Endothelial cell of umbilical vein (primary cell): Measurements from ENCODE around the gene INHBC. TPM values are rescaled to one million over a fixed set of nuclear protein-coding genes. Genes with fewer than 3 reads are reported as not detected.

Experiments
- BruUV-seq: library from RNA; stranded (reverse); fragments of 400-500 nt; replicated peaks from 2 replicates; lab custom pipeline; 2021; lab: Mats Ljungman, UMichigan
- CTCF ChIA-PET: fragments of 300-600, 350-600 bp; sonication (Branson Sonifier 250); formaldehyde crosslinking; loops from one replicate; lab custom pipeline; 2021; ENCODE audit warnings: antibody characterized with exemption, inconsistent platforms; lab: Charles Lee
- POLR2A ChIA-PET: fragments of 300-600, 350-600 bp; sonication (Branson Sonifier 250); formaldehyde crosslinking; loops from one replicate; lab custom pipeline; 2021; ENCODE audit warnings: antibody characterized with exemption, inconsistent platforms; lab: Charles Lee
- DNase-seq: peaks from one replicate; pipeline ENCODE4 v3.0.0-alpha.2; 2011; ENCODE audit warnings: low read depth, low spot score
- FAIRE-seq: peaks from 2 replicates; lab custom pipeline; 2011; peaks lifted over from hg19 to GRCh38; lab: Jason Lieb, UNC
- H2AFZ ChIP-seq: 2 replicates; pipeline ENCODE4 v1.6.0; 2012; ENCODE audit warnings: low read depth, low read length, control low read depth, inconsistent platforms
- H3K27ac ChIP-seq: 2 replicates; pipeline ENCODE4 v1.5.1; 2011; ENCODE audit warnings: low read depth, mild to moderate bottlenecking, control low read depth, low read length, moderate library complexity; ENCODE audit not compliant: insufficient read depth
- H3K27me3 ChIP-seq, 2 experiments: 2 replicates each; pipeline versions ENCODE4 v1.6.0 to v1.6.1; 2011; ENCODE audit warnings: low read length in 2 of 2, mixed read lengths in 1 of 2; ENCODE audit not compliant: control insufficient read depth in 2 of 2, insufficient read depth in 2 of 2
- H3K36me3 ChIP-seq, 2 experiments: 2 replicates in 1 of 2; 3 replicates in 1 of 2; pipeline ENCODE4 v1.5.1; 2011; ENCODE audit warnings: low read length in 2 of 2, mild to moderate bottlenecking in 1 of 2, moderate library complexity in 1 of 2; ENCODE audit not compliant: control insufficient read depth in 2 of 2, insufficient read depth in 2 of 2; ENCODE audit errors: extremely low read depth in 1 of 2
- H3K4me1 ChIP-seq: 3 replicates; pipeline ENCODE4 v1.5.1; 2011; ENCODE audit warnings: mild to moderate bottlenecking, low read length; ENCODE audit not compliant: control insufficient read depth, insufficient read depth; ENCODE audit errors: extremely low read depth
- H3K4me2 ChIP-seq: 2 replicates; pipeline ENCODE4 v1.6.1; 2011; ENCODE audit warnings: low read length, control low read depth, mixed read lengths; ENCODE audit not compliant: insufficient read depth
- H3K4me3 ChIP-seq, 3 experiments: fragments of 200-600 bp in 1 of 3; sonication (generic), shearing (Covaris generic) in 1 of 3; replicated peaks in 1 of 3; 2 replicates each; pipeline ENCODE4 v1.5.1; 2011 to 2016; ENCODE audit warnings: control low read depth in 3 of 3, low read length in 3 of 3, mild to moderate bottlenecking in 2 of 3, inconsistent platforms in 1 of 3, low read depth in 1 of 3, moderate library complexity in 1 of 3; ENCODE audit not compliant: insufficient read depth in 1 of 3
- H3K79me2 ChIP-seq: 2 replicates; pipeline ENCODE4 v1.6.0; 2012; ENCODE audit warnings: low read length, inconsistent platforms; ENCODE audit not compliant: control insufficient read depth, insufficient read depth
- H3K9ac ChIP-seq: replicated peaks from 2 replicates; pipeline ENCODE3; 2011; ENCODE audit warnings: low read length, control low read depth; ENCODE audit not compliant: insufficient read depth; ENCODE audit errors: extremely low read depth
- H3K9me1 ChIP-seq: replicated peaks from 3 replicates; pipeline ENCODE4 v1.6.0; 2011; ENCODE audit warnings: mild to moderate bottlenecking, low read length; ENCODE audit not compliant: control insufficient read depth, insufficient read depth; ENCODE audit errors: extremely low read depth
- H3K9me3 ChIP-seq: replicated peaks from 2 replicates; pipeline ENCODE4 v1.5.1; 2012; ENCODE audit warnings: low read length, inconsistent platforms; ENCODE audit not compliant: control insufficient read depth, insufficient read depth
- H4K20me1 ChIP-seq: replicated peaks from 2 replicates; pipeline ENCODE3; 2011; ENCODE audit warnings: mild to moderate bottlenecking, low read length; ENCODE audit not compliant: control insufficient read depth, insufficient read depth; ENCODE audit errors: extremely low read depth
- CTCF ChIP-seq, 2 donors: IDR thresholded peaks; 1 replicate in 1 of 2; 2 replicates in 1 of 2; pipeline ENCODE4 v1.5.1; 2011; ENCODE audit warnings: low read length in 2 of 2, mild to moderate bottlenecking in 2 of 2, moderate library complexity in 2 of 2, control low read depth in 1 of 2, inconsistent platforms in 1 of 2, low read depth in 1 of 2; ENCODE audit not compliant: insufficient read depth in 1 of 2; ENCODE audit errors: extremely low read depth in 1 of 2
- EZH2 ChIP-seq: IDR thresholded peaks from 2 replicates; pipeline ENCODE4 v1.6.1; 2012; ENCODE audit warnings: borderline replicate concordance, low read depth, mild to moderate bottlenecking, moderate library complexity, low read length, inconsistent platforms; ENCODE audit not compliant: severe bottlenecking
- FOS ChIP-seq: IDR thresholded peaks from 2 replicates; pipeline ENCODE4 v1.6.1; 2011; ENCODE audit warnings: mild to moderate bottlenecking, low read length, moderate library complexity, borderline replicate concordance; ENCODE audit not compliant: insufficient read depth
- GATA2 ChIP-seq: IDR thresholded peaks from 2 replicates; pipeline ENCODE4 v1.7.0; 2011; ENCODE audit warnings: low read depth, mild to moderate bottlenecking, moderate library complexity, mixed read lengths, low read length; ENCODE audit not compliant: insufficient read length, insufficient read depth
- JUN ChIP-seq: IDR thresholded peaks from 2 replicates; pipeline ENCODE4 v1.6.1; 2011; ENCODE audit warnings: borderline replicate concordance, low read depth; ENCODE audit not compliant: insufficient read length, insufficient read depth
- MAX ChIP-seq: IDR thresholded peaks from 2 replicates; pipeline ENCODE4 v1.6.1; 2011; ENCODE audit not compliant: insufficient read depth, insufficient read length
- MYC ChIP-seq: IDR thresholded peaks from one replicate; pipeline ENCODE4 v1.6.1; 2011; ENCODE audit warnings: mild to moderate bottlenecking, low read depth, low read length
- POLR2A ChIP-seq: IDR thresholded peaks from 2 replicates; pipeline ENCODE4 v1.6.1; 2012; ENCODE audit warnings: low read depth, mild to moderate bottlenecking, control low read depth, low read length
- POLR2AphosphoS5 ChIP-seq: IDR thresholded peaks from 2 replicates; pipeline ENCODE4 v1.6.1; 2012; ENCODE audit warnings: low read depth, mild to moderate bottlenecking, control low read depth, low read length, moderate library complexity; ENCODE audit not compliant: insufficient read depth
- dilution Hi-C: fragments of 300-500 bp; cut with MboI; formaldehyde crosslinking; loops from one replicate; pipeline ENCODE4 v1.15.0; 2019; ENCODE audit warnings: low sequenced_read_pairs; ENCODE audit not compliant: extremely low pct_ligation_motif_present
- intact Hi-C: fragments of 100-400 bp; cut with micrococcal nuclease; formaldehyde crosslinking; loops from one replicate; pipeline ENCODE4 v1.10.0; 2022
- polyA plus RNA-seq, 4 experiments: library from polyadenylated mRNA; depleted of rRNA in 3 of 4; stranded (reverse) in 3 of 4; unstranded in 1 of 4; fragments of >200 nt; gene quantifications; 2 replicates each; pipeline versions ENCODE4 v1.2.1 to v1.2.3, GENCODE V29; 2011 to 2012; ENCODE audit warnings: missing spikeins in 1 of 4
- total RNA-seq: library from RNA; stranded (reverse); gene quantifications from 2 replicates; pipeline ENCODE4 v1.2.3, GENCODE V29; 2021

The INHBC gene
- total and polyA plus RNA-seq, 2 donors (not counting 3 experiments of a cell fraction or from before 2014, with no cell fraction given): not detected

- ChIA-PET CTCF (interaction anchor here (1.0 to 1.4 kb wide), 2 partner anchors 10 kb away, joined by 3 to 7 read pairs; partner anchors contain the start of gene INHBE), POLR2A (no interaction called here)
- Histone ChIP-seq H3K9ac (no peak overlapping the region), H3K27me3 (peaks cover 10 to 22% of the 10 kb centered on the region in 2 experiments), H3K9me3 (no peaks in the 10 kb centered on the region), H3K27ac (no peak overlapping the region), H3K4me2 (no peak overlapping the region), H3K9me1 (no peaks in the 10 kb centered on the region), H2AFZ (no peak overlapping the region), H3K4me3 (no peak overlapping the region), H3K79me2 (no peaks in the 10 kb centered on the region), H3K36me3 (no peaks in the 10 kb centered on the region), H3K4me1 (peaks cover 7% of the 10 kb centered on the region), H4K20me1 (no peaks in the 10 kb centered on the region)
- intact Hi-C loops (no loop called here), dilution Hi-C loops (no loop called here)
- TF ChIP-seq JUN (no peak), POLR2A (no peak), MAX (no peak), GATA2 (no peak), EZH2 (no peak), CTCF (IDR thresholded peaks at IDR 0.05; ENCODE audit: extremely low read depth in 1 of 2, insufficient read depth in 1 of 2, low read depth in 1 of 2, low read length in 2 of 2) (no peak), FOS (no peak), POLR2AphosphoS5 (no peak), MYC (no peak)
- DNase-seq (no peak), FAIRE-seq (no peak)
- BruUV-seq: no TSS peak
These were observed 30.6 kb downstream of the INHBC start for GRCh38 chr12:57465030-57465746.
